ENCODE data around the gene ELF3. TPM values are rescaled to one million over a fixed set of nuclear protein-coding genes. Genes with fewer than 3 reads are reported as not detected.
A peak's percentile ranks its signal among the peaks of the same experiment; 100 is the strongest.

ELF3 gene
- total and polyA plus RNA-seq, 2 of the 8 experiments (the other 6 are each of a cell fraction or from before 2014, with no cell fraction given), result 17.3 to 25.0 TPM

- no peak overlapping the region for H3K4me3 ChIP-seq (ENCODE audit: extremely low read depth in 1 of 4, insufficient read depth in 2 of 4, low read depth in 3 of 4, low read length in 4 of 4)
- no peak overlapping the region for H4K5ac ChIP-seq (ENCODE audit: insufficient read length, low read depth, low read length)
- no peak overlapping the region for H2BK20ac ChIP-seq (ENCODE audit: low read length)
- no peak overlapping the region for H2BK15ac ChIP-seq (ENCODE audit: low read length)
- H3K56ac ChIP-seq (replicated peaks; ENCODE audit: insufficient read length, low read depth, low read length), result no peak overlapping the region
- H2BK120ac ChIP-seq (replicated peaks; ENCODE audit: low read depth, low read length), result no peak overlapping the region
- H2BK5ac ChIP-seq (ENCODE audit: low read depth, low read length), result peak overlapping the region; percentile 57; the same call in 1 of the 2 replicates
- H2BK12ac ChIP-seq (ENCODE audit: low read depth, low read length), result 0 out of 2 replicates have a peak overlapping the region, but pooled peaks have one; percentile 17
- H3K36me3 ChIP-seq (ENCODE audit: control insufficient read depth in 2 of 4, insufficient read depth in 4 of 4, low read length in 3 of 4), result peaks cover 8 to 30% (median 16%) of the 10 kb centered on the region in 4 experiments; a peak in 7 of 8 replicates
- H3K9me3 ChIP-seq (ENCODE audit: insufficient read depth in 2 of 2, low read depth in 1 of 2, low read length in 1 of 2), result no peaks in the 10 kb centered on the region
- no peak overlapping the region for H2AFZ ChIP-seq (ENCODE audit: low read length)
- FAIRE-seq (no peak), DNase-seq (ENCODE audit: low read depth in 1 of 2, low spot score in 2 of 2) (no peak)
- H3K4me1 ChIP-seq (replicated peaks in 1 of 4; ENCODE audit: control insufficient read depth in 3 of 4, insufficient read depth in 4 of 4, low read length in 3 of 4), result peaks cover 0 to 13% (median 2%) of the 10 kb centered on the region in 4 experiments; a peak in 5 of 7 replicates
- ChIA-PET CTCF (ENCODE audit: partially characterized antibody) (interaction anchor here (0.8 to 27.9 kb wide), 12 partner anchors 8 to 136 kb away, joined by 3 to 1014 read pairs (median 3); partner anchors contain the start of genes ELF3 and GPR37L1), POLR2A (ENCODE audit: partially characterized antibody) (interaction anchor here (0.6 to 6.9 kb wide), 8 partner anchors 8 to 128 kb away, joined by 3 to 33 read pairs (median 5); partner anchors contain the start of gene ELF3)
- WGBS, 2 experiments (ENCODE audit: extremely low coverage in 1 of 2, insufficient coverage in 1 of 2, insufficient read length in 1 of 2, insufficient replicate concordance in 2 of 2, low coverage in 1 of 2, low lambda C conversion rate in 2 of 2, missing lambda C conversion rate in 1 of 2), result 79% methylated on average over 18 of the region's 18 CpGs; no CpG with 5 or more reads in 1 of the 2 experiments
- H4K91ac ChIP-seq (replicated peaks; ENCODE audit: insufficient read length, low read length), result peak overlapping the region; percentile 89
- no peaks in the 10 kb centered on the region for H3K79me1 ChIP-seq (ENCODE audit: low read depth, low read length)
- no peaks in the 10 kb centered on the region for H3K23me2 ChIP-seq (ENCODE audit: low read depth, low read length)
- no peak overlapping the region for H3K9ac ChIP-seq (replicated peaks in 1 of 4; ENCODE audit: extremely low read depth in 1 of 4, low read depth in 3 of 4, low read length in 3 of 4)
- H4K20me1 ChIP-seq (replicated peaks in 1 of 2; ENCODE audit: control insufficient read depth in 1 of 2, insufficient read depth in 2 of 2, low read length in 2 of 2), result no peaks in the 10 kb centered on the region
- H3K23ac ChIP-seq (ENCODE audit: insufficient read length), result no peak overlapping the region
- H3K18ac ChIP-seq (ENCODE audit: extremely low read depth, low read length), result peak overlapping the region; percentile 78; the same call in 1 of the 2 replicates
- H3K27ac ChIP-seq (ENCODE audit: low read depth, low read length), result no peak overlapping the region
- H3K79me2 ChIP-seq (ENCODE audit: control insufficient read depth in 1 of 2, insufficient read depth in 2 of 2, low read length in 2 of 2), result no peaks in the 10 kb centered on the region
- TF ChIP-seq, protein P1, sequence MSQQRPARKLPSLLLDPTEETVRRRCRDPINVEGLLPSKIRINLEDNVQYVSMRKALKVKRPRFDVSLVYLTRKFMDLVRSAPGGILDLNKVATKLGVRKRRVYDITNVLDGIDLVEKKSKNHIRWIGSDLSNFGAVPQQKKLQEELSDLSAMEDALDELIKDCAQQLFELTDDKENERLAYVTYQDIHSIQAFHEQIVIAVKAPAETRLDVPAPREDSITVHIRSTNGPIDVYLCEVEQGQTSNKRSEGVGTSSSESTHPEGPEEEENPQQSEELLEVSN (IDR thresholded peaks at IDR 0.05), result no peak
- TF ChIP-seq USF2 (IDR thresholded peaks at IDR 0.05; ENCODE audit: low read length) (no peak), TBP (IDR thresholded peaks at IDR 0.05; ENCODE audit: low read depth, low read length) (no peak), RBBP5 (IDR thresholded peaks at IDR 0.05; ENCODE audit: borderline replicate concordance, low read depth, low read length) (no peak), NANOG (IDR thresholded peaks at IDR 0.05; ENCODE audit: insufficient read depth, low read depth, low read length, poor library complexity, severe bottlenecking) (no peak), MAFK (IDR thresholded peaks at IDR 0.05; ENCODE audit: low read depth, low read length) (no peak), SUZ12 (IDR thresholded peaks at IDR 0.05; ENCODE audit: low read length) (no peak)
- 0 out of 4 replicates have a peak overlapping the region, but pooled peaks of 1 of the 2 experiments have one; percentile 1 for H3K4me2 ChIP-seq (ENCODE audit: insufficient read depth in 1 of 2, low read depth in 2 of 2, low read length in 2 of 2)
- no peak overlapping the region for H3K14ac ChIP-seq (ENCODE audit: insufficient read length)
- no peak overlapping the region; the same call in 1 of the 2 replicates for H2AK5ac ChIP-seq (ENCODE audit: low read depth, low read length)
- H3K4ac ChIP-seq (replicated peaks; ENCODE audit: insufficient read length, low read depth, low read length), result no peak overlapping the region
- peak overlapping the region; percentile 74; the same call in 1 of the 2 replicates for H4K8ac ChIP-seq (ENCODE audit: extremely low read depth, insufficient read depth, low read length)
- H3K27me3 ChIP-seq (replicated peaks in 1 of 4; ENCODE audit: control insufficient read depth in 3 of 4, extremely low read depth in 1 of 4, insufficient read depth in 3 of 4, low read length in 3 of 4), result no peaks in the 10 kb centered on the region
Measured at GRCh38 chr1:202017749-202018467, 7.5 kb downstream of the ELF3 start.
